Measurements from ENCODE around the gene FABP7. TPM values are rescaled to one million over a fixed set of nuclear protein-coding genes. Genes with fewer than 3 reads are reported as not detected.
"Not testable (repeated sequence)": the region's sequence is repeated elsewhere in the genome, so short reads cannot be mapped to it uniquely, and the experiment has no call there.

Gene FABP7
- total RNA-seq (2014; rRNA removed; shearing (Covaris generic)), result not detected in 2 replicates

GRCh38 chr6:122779667-122780066 lies at the start of gene FABP7:
Gene FABP7 (plus strand): TSS chr6:122779716. CDS start chr6:122779795, 79 bp downstream.
- no peak for DNase-seq (ENCODE audit: low spot score)

GRCh38 chr6:122730334-122730733 lies 49.2 kb upstream of the FABP7 start:
- no peak for DNase-seq (ENCODE audit: low spot score)

- DNase-seq (ENCODE audit: low spot score), result peak; percentile 26
Observed at GRCh38 chr6:122730775-122731386, 48.6 kb upstream of the FABP7 start.

- no peak for DNase-seq (ENCODE audit: low spot score)
Observed at GRCh38 chr6:122733259-122733658, 46.3 kb upstream of the FABP7 start.

GRCh38 chr6:122734529-122735395 lies 44.8 kb upstream of the FABP7 start:
- DNase-seq (ENCODE audit: low spot score), result no peak

GRCh38 chr6:122735582-122735981 lies 43.9 kb upstream of the FABP7 start:
- DNase-seq (ENCODE audit: low spot score), result no peak

- DNase-seq (ENCODE audit: low spot score), result no peak
Observed at GRCh38 chr6:122736163-122736562, 43.4 kb upstream of the FABP7 start.

GRCh38 chr6:122736616-122737015 lies 42.9 kb upstream of the FABP7 start:
- no peak for DNase-seq (ENCODE audit: low spot score)

- DNase-seq (ENCODE audit: low spot score), result no peak
Observed at GRCh38 chr6:122740091-122740490, 39.4 kb upstream of the FABP7 start.

GRCh38 chr6:122740936-122741335 lies 38.6 kb upstream of the FABP7 start:
- DNase-seq (ENCODE audit: low spot score), result no peak

- DNase-seq (ENCODE audit: low spot score), result not testable (repeated sequence)
Observed at GRCh38 chr6:122744247-122744646, 35.3 kb upstream of the FABP7 start.

GRCh38 chr6:122744856-122745255 lies 34.7 kb upstream of the FABP7 start:
- DNase-seq (ENCODE audit: low spot score), result not testable (repeated sequence)

- no peak for DNase-seq (ENCODE audit: low spot score)
Observed at GRCh38 chr6:122746688-122747087, 32.8 kb upstream of the FABP7 start.

GRCh38 chr6:122747573-122747972 lies 31.9 kb upstream of the FABP7 start:
- DNase-seq (ENCODE audit: low spot score), result no peak

GRCh38 chr6:122748945-122749344 lies 30.6 kb upstream of the FABP7 start:
- not testable (repeated sequence) for DNase-seq (ENCODE audit: low spot score)

GRCh38 chr6:122749451-122750050 lies 30.0 kb upstream of the FABP7 start:
- no peak for DNase-seq (ENCODE audit: low spot score)

GRCh38 chr6:122751326-122751725 lies 28.2 kb upstream of the FABP7 start:
- DNase-seq (ENCODE audit: low spot score), result no peak

GRCh38 chr6:122752459-122752858 lies 27.1 kb upstream of the FABP7 start:
- no peak for DNase-seq (ENCODE audit: low spot score)

- DNase-seq (ENCODE audit: low spot score), result no peak
Observed at GRCh38 chr6:122753000-122753687, 26.4 kb upstream of the FABP7 start.

GRCh38 chr6:122753688-122754056 lies 25.8 kb upstream of the FABP7 start:
- DNase-seq (ENCODE audit: low spot score), result peak; percentile 36

GRCh38 chr6:122754191-122754731 lies 25.3 kb upstream of the FABP7 start:
- no peak for DNase-seq (ENCODE audit: low spot score)

GRCh38 chr6:122755901-122756300 lies 23.6 kb upstream of the FABP7 start:
- no peak for DNase-seq (ENCODE audit: low spot score)

Data from H4 (cell line).